H9 (cell line): ENCODE results near the gene TBC1D22A. TPM values are rescaled to one million over a fixed set of nuclear protein-coding genes. Genes with fewer than 3 reads are reported as not detected.

Experiments
- DNase-seq: peaks from one replicate; pipeline ENCODE4 v3.0.0-alpha.2; 2017
- H2AFZ ChIP-seq: one replicate; pipeline ENCODE4 v1.6.1; 2013; ENCODE audit warnings: mild to moderate bottlenecking, low read length, control low read depth, moderate library complexity
- H2AK5ac ChIP-seq: 2 replicates; pipeline ENCODE4 v1.6.1; 2013; ENCODE audit warnings: low read length, control low read depth, mixed read lengths; ENCODE audit not compliant: insufficient read length
- H2BK120ac ChIP-seq: one replicate; pipeline ENCODE4 v1.6.1; 2013; ENCODE audit warnings: low read depth, mild to moderate bottlenecking, low read length, control low read depth, inconsistent platforms; ENCODE audit not compliant: poor library complexity, severe bottlenecking
- H2BK12ac ChIP-seq: 2 replicates; pipeline ENCODE4 v1.6.1; 2013; ENCODE audit warnings: low read length, control low read depth, mixed read lengths, low read depth; ENCODE audit not compliant: insufficient read length
- H2BK15ac ChIP-seq: 2 replicates; pipeline ENCODE4 v1.6.1; 2013; ENCODE audit warnings: low read depth, low read length, control low read depth
- H2BK20ac ChIP-seq: one replicate; pipeline ENCODE4 v1.6.1; 2013; ENCODE audit warnings: low read depth, mild to moderate bottlenecking, low read length, control low read depth, inconsistent platforms; ENCODE audit not compliant: poor library complexity, severe bottlenecking
- H2BK5ac ChIP-seq: 2 replicates; pipeline ENCODE4 v1.6.1; 2013; ENCODE audit warnings: low read length, control low read depth, mixed read lengths; ENCODE audit not compliant: insufficient read length
- H3K14ac ChIP-seq: 2 replicates; pipeline ENCODE4 v1.6.1; 2013; ENCODE audit warnings: low read length, control low read depth; ENCODE audit not compliant: insufficient read depth
- H3K18ac ChIP-seq: 2 replicates; pipeline ENCODE4 v1.6.1; 2013; ENCODE audit warnings: low read depth, mild to moderate bottlenecking, mixed read lengths, low read length, control low read depth; ENCODE audit not compliant: insufficient read length
- H3K23ac ChIP-seq: 2 replicates; pipeline ENCODE4 v1.6.1; 2013; ENCODE audit warnings: low read length, control low read depth, mixed read lengths, low read depth; ENCODE audit not compliant: insufficient read length
- H3K23me2 ChIP-seq: 2 replicates; pipeline ENCODE4 v1.6.1; 2013; ENCODE audit warnings: low read depth, mild to moderate bottlenecking, mixed read lengths, low read length, control low read depth; ENCODE audit not compliant: insufficient read length, poor library complexity, severe bottlenecking
- H3K27ac ChIP-seq: 2 replicates; pipeline ENCODE4 v1.5.1; 2013; ENCODE audit warnings: low read length, control low read depth, mixed read lengths, low read depth; ENCODE audit not compliant: insufficient read length
- H3K27me3 ChIP-seq: 2 replicates; pipeline ENCODE4 v1.6.1; 2013; ENCODE audit warnings: low read length, control low read depth, inconsistent platforms; ENCODE audit not compliant: insufficient read depth
- H3K4ac ChIP-seq: 2 replicates; pipeline ENCODE4 v1.6.1; 2013; ENCODE audit warnings: low read depth, mild to moderate bottlenecking, control low read depth, inconsistent platforms, low read length, moderate library complexity
- H3K4me1 ChIP-seq: 2 replicates; pipeline ENCODE4 v1.6.1; 2013; ENCODE audit warnings: low read length, control low read depth, inconsistent platforms; ENCODE audit not compliant: insufficient read depth
- H3K4me2 ChIP-seq: 2 replicates; pipeline ENCODE4 v1.6.1; 2013; ENCODE audit warnings: low read length, control low read depth, mixed read lengths; ENCODE audit not compliant: insufficient read length, insufficient read depth
- H3K56ac ChIP-seq: 2 replicates; pipeline ENCODE4 v1.6.1; 2013; ENCODE audit warnings: low read depth, mild to moderate bottlenecking, mixed read lengths, low read length, control low read depth; ENCODE audit not compliant: insufficient read length
- H3K79me1 ChIP-seq: 2 replicates; pipeline ENCODE4 v1.6.1; 2013; ENCODE audit warnings: low read depth, mild to moderate bottlenecking, moderate library complexity, low read length, control low read depth, inconsistent platforms; ENCODE audit not compliant: insufficient read depth, poor library complexity, severe bottlenecking
- H3K79me2 ChIP-seq: 2 replicates; pipeline ENCODE4 v1.6.1; 2013; ENCODE audit warnings: low read length, control low read depth, inconsistent platforms; ENCODE audit not compliant: insufficient read depth
- H3K9ac ChIP-seq: 2 replicates; pipeline ENCODE4 v1.6.1; 2013; ENCODE audit warnings: low read length, control low read depth, mixed read lengths; ENCODE audit not compliant: insufficient read length; ENCODE audit errors: extremely low read depth
- H3K9me3 ChIP-seq: one replicate; pipeline ENCODE4 v1.6.1; 2013; ENCODE audit warnings: low read depth, low read length, inconsistent platforms; ENCODE audit not compliant: control insufficient read depth
- H3T11ph ChIP-seq: one replicate; pipeline ENCODE4 v1.6.1; 2013; ENCODE audit warnings: mild to moderate bottlenecking, low read length, control low read depth, inconsistent platforms
- H4K20me1 ChIP-seq: one replicate; pipeline ENCODE4 v1.6.1; 2013; ENCODE audit not compliant: control insufficient read depth, insufficient read length, insufficient read depth
- H4K5ac ChIP-seq: 2 replicates; pipeline ENCODE4 v1.6.1; 2013; ENCODE audit warnings: low read depth, mild to moderate bottlenecking, mixed read lengths, low read length, control low read depth; ENCODE audit not compliant: insufficient read length
- H4K8ac ChIP-seq: replicated peaks from 2 replicates; pipeline ENCODE4 v1.6.1; 2013; ENCODE audit warnings: low read length, control low read depth, mixed read lengths, low read depth; ENCODE audit not compliant: insufficient read length
- H4K91ac ChIP-seq: 2 replicates; pipeline ENCODE4 v1.6.1; 2013; ENCODE audit warnings: low read depth, mild to moderate bottlenecking, moderate library complexity, mixed read lengths, low read length, control low read depth; ENCODE audit not compliant: insufficient read length
- H3K27ac Mint-ChIP-seq, 3 experiments: 2 replicates in 2 of 3; 3 replicates in 1 of 3; pipeline ENCODE4 v1.8.0; 2020 to 2021; ENCODE audit warnings: mixed read lengths in 3 of 3, mild to moderate bottlenecking in 1 of 3, moderate library complexity in 1 of 3
- H3K27me3 Mint-ChIP-seq: 2 replicates; pipeline ENCODE4 v1.8.0; 2021; ENCODE audit warnings: low read depth, mild to moderate bottlenecking, moderate library complexity, mixed read lengths
- H3K36me3 Mint-ChIP-seq, 3 experiments: 2 replicates in 2 of 3; 3 replicates in 1 of 3; pipeline ENCODE4 v1.8.0; 2020 to 2021; ENCODE audit warnings: low read depth in 3 of 3, mixed read lengths in 3 of 3; ENCODE audit not compliant: insufficient read depth in 1 of 3
- H3K4me1 Mint-ChIP-seq, 2 experiments: 2 replicates each; pipeline ENCODE4 v1.8.0; 2020; ENCODE audit warnings: mixed read lengths in 2 of 2
- H3K4me3 Mint-ChIP-seq, 2 experiments: 2 replicates in 1 of 2; 3 replicates in 1 of 2; pipeline ENCODE4 v1.8.0; 2020 to 2021; ENCODE audit warnings: mild to moderate bottlenecking in 2 of 2, mixed read lengths in 2 of 2, moderate library complexity in 1 of 2
- H3K9me3 Mint-ChIP-seq, 2 experiments: 2 replicates in 1 of 2; 3 replicates in 1 of 2; pipeline ENCODE4 v1.8.0; 2020; ENCODE audit warnings: mild to moderate bottlenecking in 2 of 2, mixed read lengths in 2 of 2, moderate library complexity in 1 of 2
- WGBS: extraction: QIAGEN DNeasy Blood & Tissue Kit; methylation state at CpG from one replicate; pipeline ENCODE4 v1.1.7; 2013; ENCODE audit warnings: missing lambda C conversion rate, low lambda C conversion rate, mixed read lengths; ENCODE audit not compliant: insufficient read length; ENCODE audit errors: extremely low coverage; 5-methylcytosine and 5-hydroxymethylcytosine counted together
- total RNA-seq: library from RNA; stranded (reverse); gene quantifications from 2 replicates; pipeline ENCODE4 v1.2.1, GENCODE V29; 2021
- TF ChIP-seq, protein P1 (sequence below): fragments of 200-600 bp; sonication (generic); conservative IDR thresholded peaks from 3 replicates; pipeline ENCODE4 v1.8.0; 2021; ENCODE audit warnings: antibody characterized with exemption, mild to moderate bottlenecking

The TBC1D22A gene
- total RNA-seq, 1 experiment from 2014 or later = 20.8 TPM

DNA sequence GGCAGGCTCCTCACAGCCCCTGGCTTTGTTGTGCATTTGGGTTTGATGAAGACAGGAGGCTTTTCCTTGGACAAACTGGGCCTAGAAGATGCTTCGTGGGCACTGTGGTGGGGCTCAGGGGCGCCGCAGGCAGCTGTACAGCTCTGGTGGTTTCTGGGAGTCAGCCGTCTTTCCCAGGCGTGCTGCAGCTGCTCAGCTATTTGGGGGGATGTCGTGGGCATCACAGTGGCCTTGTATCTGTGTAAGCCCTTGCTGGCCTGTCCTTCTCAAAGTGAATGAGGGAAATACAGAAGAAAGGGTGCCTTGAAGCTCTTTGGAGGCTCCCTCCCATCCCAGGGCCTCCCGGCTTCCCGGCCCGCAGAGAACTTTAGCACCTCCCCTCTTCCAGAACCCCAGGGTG, 89.5 kb downstream of the TBC1D22A start:
- no CpG with 5 or more reads among the region's 9 CpGs for WGBS
- TF ChIP-seq, protein P1, sequence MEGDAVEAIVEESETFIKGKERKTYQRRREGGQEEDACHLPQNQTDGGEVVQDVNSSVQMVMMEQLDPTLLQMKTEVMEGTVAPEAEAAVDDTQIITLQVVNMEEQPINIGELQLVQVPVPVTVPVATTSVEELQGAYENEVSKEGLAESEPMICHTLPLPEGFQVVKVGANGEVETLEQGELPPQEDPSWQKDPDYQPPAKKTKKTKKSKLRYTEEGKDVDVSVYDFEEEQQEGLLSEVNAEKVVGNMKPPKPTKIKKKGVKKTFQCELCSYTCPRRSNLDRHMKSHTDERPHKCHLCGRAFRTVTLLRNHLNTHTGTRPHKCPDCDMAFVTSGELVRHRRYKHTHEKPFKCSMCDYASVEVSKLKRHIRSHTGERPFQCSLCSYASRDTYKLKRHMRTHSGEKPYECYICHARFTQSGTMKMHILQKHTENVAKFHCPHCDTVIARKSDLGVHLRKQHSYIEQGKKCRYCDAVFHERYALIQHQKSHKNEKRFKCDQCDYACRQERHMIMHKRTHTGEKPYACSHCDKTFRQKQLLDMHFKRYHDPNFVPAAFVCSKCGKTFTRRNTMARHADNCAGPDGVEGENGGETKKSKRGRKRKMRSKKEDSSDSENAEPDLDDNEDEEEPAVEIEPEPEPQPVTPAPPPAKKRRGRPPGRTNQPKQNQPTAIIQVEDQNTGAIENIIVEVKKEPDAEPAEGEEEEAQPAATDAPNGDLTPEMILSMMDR = no peak
- Histone ChIP-seq H2BK120ac (no peak overlapping the region), H4K20me1 (no peaks in the 10 kb centered on the region), H2BK12ac (no peak overlapping the region), H4K91ac (no peak overlapping the region), H3K18ac (no peak overlapping the region), H3K9ac (no peak overlapping the region), H4K8ac (no peak overlapping the region), H3T11ph (no peak overlapping the region), H3K14ac (no peak overlapping the region), H3K9me3 (no peaks in the 10 kb centered on the region), H3K79me2 (no peaks in the 10 kb centered on the region), H2BK15ac (no peak overlapping the region), H2AFZ (no peak overlapping the region), H3K56ac (no peak overlapping the region), H4K5ac (no peak overlapping the region), H3K23me2 (no peaks in the 10 kb centered on the region), H2BK20ac (no peak overlapping the region), H3K27me3 (no peaks in the 10 kb centered on the region), H3K4me2 (no peak overlapping the region), H3K4ac (no peak overlapping the region), H3K79me1 (no peaks in the 10 kb centered on the region), H3K23ac (no peak overlapping the region), H3K27ac (no peak overlapping the region), H2BK5ac (no peak overlapping the region), H3K4me1 (peaks cover 5% of the 10 kb centered on the region; the same call in 1 of the 2 replicates), H2AK5ac (no peak overlapping the region)
- no peak for DNase-seq
- H3K27me3 Mint-ChIP-seq = no peaks in the 10 kb centered on the region
- peak overlapping the region in 1 of 3 experiments; percentile 62; a peak in 2 of 7 replicates for H3K27ac Mint-ChIP-seq
- H3K36me3 Mint-ChIP-seq = peaks cover 6 to 20% (median 11%) of the 10 kb centered on the region in 3 experiments; a peak in 6 of 7 replicates
- H3K4me3 Mint-ChIP-seq = no peak overlapping the region
- H3K9me3 Mint-ChIP-seq = no peaks in the 10 kb centered on the region
- H3K4me1 Mint-ChIP-seq = peaks cover 14 to 29% of the 10 kb centered on the region in 2 experiments
